ENCODE data around the gene TSGA10. TPM values are rescaled to one million over a fixed set of nuclear protein-coding genes. Genes with fewer than 3 reads are reported as not detected.
A peak's percentile ranks its signal among the peaks of the same experiment; 100 is the strongest.
"Not testable (repeated sequence)": the region's sequence is repeated elsewhere in the genome, so short reads cannot be mapped to it uniquely, and the experiment has no call there.

Gene TSGA10, protein sequence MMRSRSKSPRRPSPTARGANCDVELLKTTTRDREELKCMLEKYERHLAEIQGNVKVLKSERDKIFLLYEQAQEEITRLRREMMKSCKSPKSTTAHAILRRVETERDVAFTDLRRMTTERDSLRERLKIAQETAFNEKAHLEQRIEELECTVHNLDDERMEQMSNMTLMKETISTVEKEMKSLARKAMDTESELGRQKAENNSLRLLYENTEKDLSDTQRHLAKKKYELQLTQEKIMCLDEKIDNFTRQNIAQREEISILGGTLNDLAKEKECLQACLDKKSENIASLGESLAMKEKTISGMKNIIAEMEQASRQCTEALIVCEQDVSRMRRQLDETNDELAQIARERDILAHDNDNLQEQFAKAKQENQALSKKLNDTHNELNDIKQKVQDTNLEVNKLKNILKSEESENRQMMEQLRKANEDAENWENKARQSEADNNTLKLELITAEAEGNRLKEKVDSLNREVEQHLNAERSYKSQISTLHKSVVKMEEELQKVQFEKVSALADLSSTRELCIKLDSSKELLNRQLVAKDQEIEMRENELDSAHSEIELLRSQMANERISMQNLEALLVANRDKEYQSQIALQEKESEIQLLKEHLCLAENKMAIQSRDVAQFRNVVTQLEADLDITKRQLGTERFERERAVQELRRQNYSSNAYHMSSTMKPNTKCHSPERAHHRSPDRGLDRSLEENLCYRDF
- 2.4 and 2.5 TPM in 2 replicates for total RNA-seq

DNA sequence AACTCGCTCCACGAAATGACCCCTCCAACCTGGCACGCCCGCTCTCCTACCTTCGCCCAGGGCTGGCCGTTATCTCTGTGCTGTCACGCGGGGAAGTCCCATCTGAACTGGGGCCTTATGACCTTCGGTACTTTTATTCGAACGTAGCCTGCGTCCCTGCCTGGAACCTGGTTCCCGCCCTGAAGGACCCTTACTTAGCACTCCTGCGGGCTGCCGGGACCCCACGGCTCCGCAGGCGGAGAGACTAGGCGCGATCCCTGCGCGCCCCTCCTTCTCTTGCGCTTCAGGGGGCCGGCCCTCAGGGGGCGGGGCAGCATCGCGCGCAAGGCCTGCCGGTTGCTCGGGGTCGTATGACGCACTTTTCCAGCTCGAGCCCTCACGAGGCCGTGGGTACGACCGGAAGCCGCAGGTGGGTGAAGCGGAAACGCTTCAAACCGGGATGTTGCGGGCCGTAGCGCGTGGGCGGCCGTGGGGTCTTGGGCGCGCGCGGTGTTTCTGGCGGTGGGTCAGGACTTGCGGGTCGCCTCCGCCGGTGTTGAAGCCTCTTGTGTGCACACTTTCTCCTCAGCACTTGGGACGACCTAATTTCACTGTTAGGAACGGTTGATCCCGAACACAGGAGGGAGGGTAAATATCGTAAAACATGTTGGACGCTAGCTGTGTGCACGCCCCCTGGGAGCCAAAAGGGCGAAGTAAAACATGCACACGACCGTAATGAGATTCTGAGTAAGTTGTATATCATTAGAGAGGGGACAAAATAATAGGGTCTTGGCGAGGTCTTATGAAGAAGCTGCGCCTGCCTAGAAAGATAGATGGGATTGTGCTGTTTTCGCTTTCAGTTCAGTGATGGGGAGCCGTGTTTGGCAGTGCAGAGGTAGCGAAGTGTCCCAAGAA, at the start of gene TSGA10, which contains the start of gene LIPT1:
Gene TSGA10, minus strand, starts transcription at position 300 of the 894 bp plus-strand sequence. CDS start 45,503 bp downstream, outside the sequence.
Gene LIPT1, plus strand, starts transcription at position 325 of the 894 bp plus-strand sequence. CDS start 6,991 bp downstream, outside the sequence.
- TF ChIP-seq, protein P1, sequence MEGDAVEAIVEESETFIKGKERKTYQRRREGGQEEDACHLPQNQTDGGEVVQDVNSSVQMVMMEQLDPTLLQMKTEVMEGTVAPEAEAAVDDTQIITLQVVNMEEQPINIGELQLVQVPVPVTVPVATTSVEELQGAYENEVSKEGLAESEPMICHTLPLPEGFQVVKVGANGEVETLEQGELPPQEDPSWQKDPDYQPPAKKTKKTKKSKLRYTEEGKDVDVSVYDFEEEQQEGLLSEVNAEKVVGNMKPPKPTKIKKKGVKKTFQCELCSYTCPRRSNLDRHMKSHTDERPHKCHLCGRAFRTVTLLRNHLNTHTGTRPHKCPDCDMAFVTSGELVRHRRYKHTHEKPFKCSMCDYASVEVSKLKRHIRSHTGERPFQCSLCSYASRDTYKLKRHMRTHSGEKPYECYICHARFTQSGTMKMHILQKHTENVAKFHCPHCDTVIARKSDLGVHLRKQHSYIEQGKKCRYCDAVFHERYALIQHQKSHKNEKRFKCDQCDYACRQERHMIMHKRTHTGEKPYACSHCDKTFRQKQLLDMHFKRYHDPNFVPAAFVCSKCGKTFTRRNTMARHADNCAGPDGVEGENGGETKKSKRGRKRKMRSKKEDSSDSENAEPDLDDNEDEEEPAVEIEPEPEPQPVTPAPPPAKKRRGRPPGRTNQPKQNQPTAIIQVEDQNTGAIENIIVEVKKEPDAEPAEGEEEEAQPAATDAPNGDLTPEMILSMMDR (conservative IDR thresholded peaks at IDR 0.05; ENCODE audit: low read depth, low read length) = peak; percentile 31
- peak within 1 kb of the TSS; percentile 74 for H3K4me3 ChIP-seq (ENCODE audit: low read depth, low read length)
- DNase-seq (ENCODE audit: low read depth) = peak; percentile 51

DNA sequence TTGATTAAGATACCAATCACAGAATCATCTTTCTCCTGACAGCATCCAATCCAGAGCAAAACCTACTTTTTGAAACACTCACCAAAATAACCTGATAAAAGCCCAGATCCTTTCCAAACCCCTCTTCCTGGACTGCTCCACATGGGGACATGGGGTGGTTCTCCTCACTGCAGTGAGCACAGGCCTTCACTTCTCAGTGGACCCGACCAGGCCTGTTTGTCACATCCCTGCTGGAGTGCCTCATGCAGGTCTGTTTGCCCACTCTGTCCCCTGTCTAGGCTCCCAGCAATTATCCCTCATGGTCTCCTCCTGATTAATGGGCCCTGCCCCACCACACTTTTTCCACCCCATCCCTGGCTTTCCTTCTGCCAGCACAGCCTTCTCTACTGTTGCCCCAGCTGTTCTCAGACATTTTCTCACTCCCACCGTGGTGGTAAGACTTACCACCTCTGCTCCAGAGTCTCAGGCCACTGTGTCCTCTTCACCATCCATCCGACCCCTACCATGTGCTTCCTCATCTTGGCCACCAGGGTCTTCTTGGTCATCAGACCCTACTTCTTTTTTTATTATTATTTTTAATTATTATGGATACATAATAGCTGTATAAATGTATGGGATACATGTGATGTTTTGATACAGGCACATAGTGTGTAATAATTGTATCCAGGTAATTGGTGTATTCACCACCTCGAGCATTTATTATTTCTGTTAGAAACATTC, 47.4 kb upstream of the TSGA10 start:
- H3K4me3 ChIP-seq (ENCODE audit: low read depth, low read length) = no peak overlapping the region
- TF ChIP-seq, protein P1 (conservative IDR thresholded peaks at IDR 0.05; ENCODE audit: low read depth, low read length) = peak; percentile 32
- no peak for DNase-seq (ENCODE audit: low read depth)

DNA sequence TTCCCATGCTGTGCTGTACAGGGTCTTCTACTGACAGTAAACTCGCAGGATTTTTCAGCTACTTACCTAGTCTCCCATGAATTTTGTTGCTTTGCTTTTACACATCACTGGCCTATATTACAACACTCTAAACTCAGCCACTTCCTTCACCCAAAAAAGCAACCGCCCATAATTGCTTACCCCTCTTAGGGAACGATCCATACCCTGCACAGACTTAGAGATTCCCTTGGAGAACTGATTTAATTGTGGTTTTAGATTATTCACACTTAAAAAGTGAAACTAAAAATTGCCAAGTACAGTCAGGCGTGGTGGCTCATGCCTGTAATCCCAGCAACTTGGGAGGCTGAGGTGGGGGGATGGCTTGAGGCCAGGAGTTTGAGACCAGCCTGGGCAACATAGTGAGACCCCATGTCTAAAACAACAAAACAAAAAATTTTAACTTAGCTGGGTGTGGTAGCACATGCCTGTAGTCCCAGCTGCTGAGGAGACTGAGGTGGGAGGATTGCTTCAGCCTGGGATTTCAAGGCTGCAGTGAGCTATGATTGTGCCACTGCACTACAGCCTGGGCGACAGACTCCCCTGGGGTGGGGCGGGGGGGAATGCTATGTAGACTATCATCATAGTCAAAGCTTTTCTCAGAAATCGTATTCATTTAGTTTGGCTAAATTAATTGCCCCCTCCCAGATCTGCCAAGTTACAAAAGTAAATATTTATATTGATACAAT, 45.5 kb upstream of the TSGA10 start:
- TF ChIP-seq, protein P1 (conservative IDR thresholded peaks at IDR 0.05; ENCODE audit: low read depth, low read length) = no peak
- no peak for DNase-seq (ENCODE audit: low read depth)
- H3K4me3 ChIP-seq (ENCODE audit: low read depth, low read length) = no peak overlapping the region

DNA sequence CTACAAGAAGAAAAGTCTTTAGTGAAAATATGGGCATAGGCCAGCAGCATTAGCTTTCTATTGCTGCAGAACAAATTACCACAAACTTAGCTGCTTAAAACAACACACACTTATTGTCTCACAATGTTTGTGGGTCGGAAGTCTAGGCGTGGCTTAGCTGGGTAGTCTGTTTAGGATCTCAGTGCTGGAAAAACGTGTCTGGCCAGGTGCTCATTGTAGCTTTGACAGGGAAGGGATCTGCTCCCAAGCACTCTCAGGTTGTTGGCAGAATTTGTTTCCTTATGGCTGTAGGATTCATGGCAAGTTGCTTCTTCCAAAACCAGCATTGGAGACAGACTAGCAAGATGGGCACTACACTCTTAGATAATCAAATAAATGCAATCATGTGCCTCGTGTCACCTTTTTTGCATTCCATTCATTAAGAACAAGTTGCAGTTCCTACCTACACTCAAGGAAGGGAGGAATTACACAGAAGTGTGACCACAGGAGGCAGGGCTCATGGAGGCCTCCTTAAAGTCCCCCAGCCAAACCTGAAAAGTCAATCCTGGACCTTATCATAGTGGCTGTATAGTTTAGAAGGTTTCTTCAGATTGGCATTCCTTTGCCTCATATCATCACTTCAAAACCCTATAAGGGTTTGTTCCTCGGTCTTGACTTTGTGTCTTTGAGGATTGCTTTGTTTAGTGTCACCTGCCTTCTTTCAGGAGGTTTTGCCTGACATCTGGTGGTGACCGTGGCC, 43.5 kb upstream of the TSGA10 start:
- TF ChIP-seq, protein P1 (conservative IDR thresholded peaks at IDR 0.05; ENCODE audit: low read depth, low read length) = no peak
- H3K4me3 ChIP-seq (ENCODE audit: low read depth, low read length) = no peak overlapping the region
- DNase-seq (ENCODE audit: low read depth) = no peak

DNA sequence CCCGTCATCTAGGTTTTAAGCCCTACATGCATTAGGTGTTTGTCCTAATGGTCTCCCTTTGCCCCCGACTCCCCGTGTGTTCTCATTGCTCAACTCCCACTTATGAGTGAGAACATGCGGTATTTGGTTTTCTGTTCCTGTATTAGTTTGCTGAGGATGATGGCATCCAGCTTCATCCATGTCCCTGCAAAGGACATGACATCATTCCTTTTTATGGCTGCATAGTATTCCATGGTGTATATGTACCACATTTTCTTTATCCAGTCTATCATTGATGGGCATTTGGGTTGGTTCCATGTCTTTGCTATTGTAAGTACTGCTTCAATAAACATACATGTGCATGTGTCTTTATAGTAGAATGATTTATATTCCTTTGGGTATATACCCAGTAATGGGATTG, 37.6 kb upstream of the TSGA10 start:
- not testable (repeated sequence) for H3K4me3 ChIP-seq (ENCODE audit: low read depth, low read length); DNase-seq (ENCODE audit: low read depth)

DNA sequence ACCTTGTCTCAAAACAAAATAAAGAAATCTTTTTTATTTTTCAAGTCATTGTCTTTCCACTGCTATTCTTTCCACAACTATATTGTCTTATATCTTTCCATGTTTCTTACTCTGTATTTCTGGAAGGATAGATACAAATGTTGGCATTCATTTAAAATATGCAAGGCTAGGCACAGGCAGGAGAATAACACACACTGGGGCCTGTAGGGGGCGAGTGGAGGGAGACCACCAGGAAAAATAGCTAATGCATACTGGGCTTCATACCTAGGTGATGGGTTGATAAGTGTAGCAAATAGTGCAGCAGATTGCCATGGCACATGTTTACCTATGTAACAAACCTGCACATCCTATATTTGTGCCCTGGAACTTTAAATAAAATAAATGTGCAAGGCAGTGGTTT, 35.8 kb upstream of the TSGA10 start:
- no peak for DNase-seq (ENCODE audit: low read depth)
- no peak overlapping the region for H3K4me3 ChIP-seq (ENCODE audit: low read depth, low read length)
- TF ChIP-seq, protein P1 (conservative IDR thresholded peaks at IDR 0.05; ENCODE audit: low read depth, low read length) = peak; percentile 24

Data from epithelial cell of proximal tubule (primary cell).